BLaER1 (cell line): ENCODE measurements around the gene ANXA8L1.
"Not testable (repeated sequence)": the region's sequence is repeated elsewhere in the genome, so short reads cannot be mapped to it uniquely, and the experiment has no call there.

ENCODE experiments used
- H3K27ac ChIP-seq: shearing (Covaris generic); formaldehyde crosslinking; 2 replicates; pipeline ENCODE4 v1.8.1; 2022
- H3K27me3 ChIP-seq: shearing (Covaris generic); formaldehyde crosslinking; 2 replicates; pipeline ENCODE4 v1.8.1; 2022
- H3K36me3 ChIP-seq: shearing (Covaris generic); formaldehyde crosslinking; 2 replicates; pipeline ENCODE4 v1.8.1; 2022
- H3K4me1 ChIP-seq: shearing (Covaris generic); formaldehyde crosslinking; 2 replicates; pipeline ENCODE4 v1.8.1; 2022
- H3K4me2 ChIP-seq: shearing (Covaris generic); formaldehyde crosslinking; 2 replicates; pipeline ENCODE4 v1.8.1; 2022
- H3K4me3 ChIP-seq: shearing (Covaris generic); formaldehyde crosslinking; 2 replicates; pipeline ENCODE4 v1.8.1; 2022
- H3K9ac ChIP-seq: shearing (Covaris generic); formaldehyde crosslinking; 2 replicates; pipeline ENCODE4 v1.8.1; 2022
- H3K9me3 ChIP-seq: shearing (Covaris generic); formaldehyde crosslinking; 2 replicates; pipeline ENCODE4 v1.8.1; 2022
- H4K20me1 ChIP-seq: shearing (Covaris generic); formaldehyde crosslinking; 2 replicates; pipeline ENCODE4 v1.8.1; 2022
- Cebpa-rat ChIP-seq: shearing (Covaris generic); IDR thresholded peaks from 2 replicates; pipeline ENCODE4 v1.8.1; 2022

ANXA8L1 gene, protein sequence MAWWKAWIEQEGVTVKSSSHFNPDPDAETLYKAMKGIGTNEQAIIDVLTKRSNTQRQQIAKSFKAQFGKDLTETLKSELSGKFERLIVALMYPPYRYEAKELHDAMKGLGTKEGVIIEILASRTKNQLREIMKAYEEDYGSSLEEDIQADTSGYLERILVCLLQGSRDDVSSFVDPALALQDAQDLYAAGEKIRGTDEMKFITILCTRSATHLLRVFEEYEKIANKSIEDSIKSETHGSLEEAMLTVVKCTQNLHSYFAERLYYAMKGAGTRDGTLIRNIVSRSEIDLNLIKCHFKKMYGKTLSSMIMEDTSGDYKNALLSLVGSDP

DNA sequence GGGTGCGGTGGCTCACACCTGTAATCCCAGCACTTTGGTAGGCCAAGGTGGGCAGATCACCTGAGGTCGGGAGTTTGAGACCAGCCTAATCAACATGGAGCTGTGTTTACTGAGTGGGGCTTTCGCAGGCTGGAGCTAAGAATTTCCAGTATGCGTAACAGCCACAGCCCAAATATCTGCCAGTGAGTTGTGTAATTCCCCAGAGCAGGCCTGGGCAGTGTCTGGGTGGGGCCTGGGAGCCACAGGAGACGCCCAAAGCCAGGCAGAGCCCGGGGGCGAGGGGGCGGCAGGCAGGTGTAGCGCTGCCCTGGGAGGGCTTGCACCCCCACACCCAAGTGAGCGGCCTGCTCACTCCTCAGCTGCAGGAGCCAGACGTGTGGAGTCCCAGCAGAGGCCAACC, at the start of gene ANXA8L1:
TSS of gene ANXA8L1 (plus strand) at position 371 of the 400 bp plus-strand sequence. CDS start 76 bp downstream, outside the sequence.
- H3K36me3 ChIP-seq, H4K20me1 ChIP-seq, H3K4me3 ChIP-seq, H3K4me1 ChIP-seq, H3K9ac ChIP-seq, H3K27me3 ChIP-seq, H3K9me3 ChIP-seq, H3K27ac ChIP-seq: not testable (repeated sequence)
- peak within 1 kb of the TSS; percentile 34 for H3K4me2 ChIP-seq

DNA sequence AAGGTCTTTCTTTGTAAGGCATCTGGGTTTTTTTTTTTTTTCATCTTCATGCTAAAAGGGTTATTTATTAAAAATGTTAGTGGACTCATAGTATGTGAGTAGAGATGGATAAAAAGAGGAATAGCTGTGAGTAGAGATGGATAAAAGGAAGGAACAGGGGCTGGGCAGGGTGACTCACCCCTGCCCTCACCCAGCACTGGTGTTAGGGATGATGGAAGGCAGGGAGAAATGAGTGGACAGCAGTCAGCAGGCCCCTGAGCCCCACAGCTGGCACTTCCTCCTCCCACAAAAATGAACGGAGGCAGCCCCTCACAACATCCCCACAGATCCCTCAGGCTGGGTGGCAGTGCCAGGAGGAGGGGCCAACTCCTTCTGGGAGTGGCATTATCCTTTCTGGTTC, 49.5 kb upstream of the ANXA8L1 start:
- Histone ChIP-seq H3K4me2 (no peak overlapping the region), H3K36me3 (no peaks in the 10 kb centered on the region), H4K20me1 (no peaks in the 10 kb centered on the region), H3K27me3 (no peaks in the 10 kb centered on the region), H3K9me3 (no peaks in the 10 kb centered on the region), H3K4me3 (no peak overlapping the region), H3K4me1 (no peaks in the 10 kb centered on the region), H3K9ac (no peak overlapping the region), H3K27ac (no peak overlapping the region)
- no peak for TF ChIP-seq Cebpa-rat

DNA sequence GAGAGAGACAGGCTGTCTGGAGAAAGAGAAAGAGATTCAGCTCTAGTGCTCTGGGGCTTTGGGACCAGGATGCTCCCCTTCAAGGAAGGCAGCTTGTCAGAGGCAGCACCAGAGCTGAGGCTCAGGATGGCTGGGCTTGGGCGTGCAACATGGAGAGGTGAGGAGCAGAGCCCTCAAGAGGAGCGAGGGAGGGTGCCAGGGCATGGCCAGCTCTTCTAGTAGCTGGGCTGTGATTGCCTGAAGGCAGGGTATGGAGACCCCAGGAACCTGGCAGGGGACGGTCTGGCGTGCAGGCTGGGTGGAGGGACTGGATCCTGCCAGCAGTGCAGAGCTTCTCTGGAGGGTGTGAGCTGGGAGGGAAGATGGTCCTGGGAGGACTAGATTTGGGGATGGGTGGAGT, 48.6 kb upstream of the ANXA8L1 start:
- Histone ChIP-seq H4K20me1 (no peaks in the 10 kb centered on the region), H3K4me2 (no peak overlapping the region), H3K9ac (no peak overlapping the region), H3K4me3 (no peak overlapping the region), H3K36me3 (no peaks in the 10 kb centered on the region), H3K27ac (no peak overlapping the region), H3K9me3 (no peaks in the 10 kb centered on the region), H3K4me1 (no peaks in the 10 kb centered on the region), H3K27me3 (no peaks in the 10 kb centered on the region)
- TF ChIP-seq Cebpa-rat = no peak

DNA sequence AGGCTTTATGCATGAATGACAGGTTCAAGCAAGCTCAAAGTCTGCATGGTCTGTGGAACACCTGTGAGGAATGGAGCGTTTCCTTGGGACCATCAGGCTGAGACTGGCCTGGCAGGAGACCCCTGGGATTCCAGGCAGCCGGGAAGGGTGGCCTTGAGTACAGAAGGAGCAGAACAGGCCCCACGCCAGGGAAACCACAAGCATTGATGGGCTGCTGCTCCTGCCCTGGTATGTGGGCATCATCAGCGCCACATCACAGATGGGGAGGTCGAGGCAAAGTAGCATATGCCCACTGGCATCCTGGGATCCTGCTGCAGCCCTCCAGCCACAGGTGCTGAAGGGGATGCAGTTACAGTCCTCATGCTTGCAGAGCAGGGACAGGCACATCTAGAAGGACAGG, 47.9 kb upstream of the ANXA8L1 start:
- Histone ChIP-seq H4K20me1 (no peaks in the 10 kb centered on the region), H3K4me2 (no peak overlapping the region), H3K9me3 (no peaks in the 10 kb centered on the region), H3K27ac (no peak overlapping the region), H3K4me1 (no peaks in the 10 kb centered on the region), H3K36me3 (no peaks in the 10 kb centered on the region), H3K9ac (no peak overlapping the region), H3K4me3 (no peak overlapping the region), H3K27me3 (no peaks in the 10 kb centered on the region)
- TF ChIP-seq Cebpa-rat = no peak

DNA sequence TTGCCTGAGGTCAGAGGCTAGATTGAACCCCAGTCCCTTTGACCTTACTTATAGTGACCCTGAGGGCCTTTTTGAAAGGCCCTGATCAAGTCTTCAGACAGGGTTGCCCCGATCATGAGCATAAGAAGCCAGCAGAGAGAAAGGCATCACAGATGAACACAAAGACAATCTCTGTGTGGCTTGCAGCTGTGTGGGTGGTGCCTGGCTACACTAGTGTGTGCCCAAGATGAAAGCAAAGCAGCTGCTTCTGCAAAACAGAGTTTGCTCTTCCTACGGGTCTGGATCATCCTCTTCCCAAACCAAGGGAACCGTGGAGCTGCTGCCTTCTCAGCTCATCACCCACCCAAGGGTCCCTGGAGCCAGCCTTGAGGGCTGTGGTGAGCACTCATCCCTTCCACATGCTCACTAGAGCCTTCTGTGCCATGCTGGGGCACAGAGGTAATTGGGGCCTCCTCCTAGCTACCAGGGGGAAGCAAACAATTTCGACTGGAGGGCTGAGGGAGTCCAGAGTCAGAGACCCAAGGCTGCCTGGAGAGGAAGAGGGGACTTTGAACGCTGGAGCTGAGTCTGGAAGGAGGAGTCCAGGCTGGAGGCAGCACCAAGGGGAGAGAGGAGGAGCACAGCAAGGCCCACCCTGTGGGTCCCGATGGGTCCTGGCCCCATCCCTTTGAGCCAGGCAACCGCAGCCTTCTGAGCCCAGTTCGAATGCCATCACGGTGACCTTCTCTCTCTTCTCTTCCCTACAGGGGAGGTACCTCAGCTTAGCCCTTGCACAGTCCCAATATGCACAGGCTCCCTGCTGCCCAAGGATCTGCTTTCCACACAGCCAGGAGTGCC, 46.5 kb upstream of the ANXA8L1 start:
- Histone ChIP-seq H3K27ac (no peak overlapping the region), H3K4me3 (no peak overlapping the region), H3K9me3 (no peaks in the 10 kb centered on the region)

DNA sequence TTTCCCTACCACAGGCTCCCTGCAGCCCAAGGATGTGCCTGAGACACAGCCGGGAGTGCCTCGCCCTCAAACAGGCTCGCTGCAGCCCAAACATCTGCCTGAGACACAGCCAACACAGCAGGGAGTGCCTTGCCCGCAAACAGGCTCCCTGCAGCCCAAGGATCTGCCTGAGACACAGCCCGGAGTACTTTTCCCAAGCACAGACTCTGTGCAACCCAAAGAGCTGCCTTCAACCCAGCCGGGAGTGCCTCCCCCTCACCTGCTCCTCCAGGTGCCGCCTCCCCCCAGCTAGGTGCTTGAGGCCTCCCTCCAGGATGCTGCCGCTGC, 45.9 kb upstream of the ANXA8L1 start:
- Histone ChIP-seq H3K4me2 (no peak overlapping the region), H3K27me3 (no peaks in the 10 kb centered on the region), H3K4me3 (no peak overlapping the region), H4K20me1 (no peaks in the 10 kb centered on the region), H3K4me1 (no peaks in the 10 kb centered on the region), H3K27ac (no peak overlapping the region), H3K9ac (no peak overlapping the region), H3K9me3 (no peaks in the 10 kb centered on the region), H3K36me3 (no peaks in the 10 kb centered on the region)
- TF ChIP-seq Cebpa-rat = no peak

More for the DNA sequence above, 46.5 kb upstream of the ANXA8L1 start:
- H3K4me2 ChIP-seq = no peak overlapping the region
- H3K9ac ChIP-seq = no peak overlapping the region
- H3K36me3 ChIP-seq = no peaks in the 10 kb centered on the region
- TF ChIP-seq Cebpa-rat = no peak
- no peaks in the 10 kb centered on the region for H3K4me1 ChIP-seq
- H4K20me1 ChIP-seq = no peaks in the 10 kb centered on the region
- H3K27me3 ChIP-seq = no peaks in the 10 kb centered on the region

DNA sequence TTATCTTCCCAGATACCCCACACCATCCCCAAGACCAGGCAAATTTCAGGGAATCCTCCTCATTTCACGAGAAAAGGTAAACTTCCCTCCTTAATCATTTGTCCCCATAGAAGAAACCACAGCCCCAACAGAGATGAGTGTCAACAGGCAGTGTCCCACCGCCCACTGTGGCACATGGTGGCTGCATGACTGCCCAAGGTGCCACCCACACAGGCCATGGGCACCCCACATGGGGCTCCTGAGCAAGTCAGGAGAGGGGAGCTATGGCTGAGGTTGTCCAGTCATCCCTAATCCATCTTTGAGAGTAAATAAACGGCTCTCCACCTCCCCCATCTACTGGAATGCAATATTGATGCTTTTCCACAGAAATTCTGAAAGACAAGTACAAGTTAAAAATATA, 44.7 kb upstream of the ANXA8L1 start:
- no peaks in the 10 kb centered on the region for H3K36me3 ChIP-seq
- no peaks in the 10 kb centered on the region for H3K4me1 ChIP-seq
- H3K27me3 ChIP-seq = no peaks in the 10 kb centered on the region
- H3K4me2 ChIP-seq = no peak overlapping the region
- no peak overlapping the region for H3K4me3 ChIP-seq
- H3K9ac ChIP-seq = no peak overlapping the region
- TF ChIP-seq Cebpa-rat = no peak
- H4K20me1 ChIP-seq = no peaks in the 10 kb centered on the region
- H3K9me3 ChIP-seq = no peaks in the 10 kb centered on the region
- no peak overlapping the region for H3K27ac ChIP-seq

DNA sequence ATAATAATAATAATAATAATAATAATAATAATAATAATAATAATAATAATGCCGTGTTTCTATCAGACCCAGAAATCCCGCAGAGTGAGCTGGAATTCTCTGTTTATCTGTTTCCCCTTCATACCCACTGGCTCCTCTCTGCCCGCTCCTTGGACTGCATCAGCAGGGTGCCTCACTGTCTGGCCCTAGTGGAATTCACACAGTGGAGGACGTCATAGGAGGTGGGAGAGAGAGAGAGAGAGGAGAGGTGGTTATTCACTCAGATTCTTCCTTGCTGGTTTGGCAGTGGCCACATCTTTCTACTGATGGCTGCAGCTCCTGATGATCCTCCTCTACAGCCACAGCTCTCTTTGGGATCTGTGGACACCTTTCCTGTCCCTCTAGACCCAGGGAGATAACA, 10.1 kb upstream of the ANXA8L1 start:
- H4K20me1 ChIP-seq, H3K9me3 ChIP-seq, H3K27ac ChIP-seq, H3K9ac ChIP-seq, H3K27me3 ChIP-seq, H3K4me1 ChIP-seq, H3K4me3 ChIP-seq, H3K4me2 ChIP-seq, H3K36me3 ChIP-seq: not testable (repeated sequence)

DNA sequence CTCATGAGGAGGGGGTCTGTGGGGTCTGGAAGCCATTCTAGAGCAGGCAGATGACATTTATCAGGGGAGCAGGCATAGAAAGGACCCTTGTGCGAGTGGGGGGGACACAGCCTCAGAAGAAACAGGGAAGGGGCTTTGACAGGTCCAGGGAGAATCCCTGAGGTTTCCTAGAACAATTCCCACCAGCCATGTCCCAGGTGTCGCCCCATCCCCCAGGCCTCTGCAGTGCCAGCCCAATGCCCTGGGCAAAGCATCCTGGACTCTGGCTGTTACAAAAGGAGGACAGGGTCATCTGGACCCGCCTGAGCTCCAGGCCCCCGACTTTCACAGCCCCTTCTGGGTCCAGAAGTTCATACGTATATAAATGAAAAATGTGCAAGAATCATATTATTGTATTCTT, 8.4 kb upstream of the ANXA8L1 start:
- H3K36me3 ChIP-seq, H3K9me3 ChIP-seq, H3K4me2 ChIP-seq, H3K27me3 ChIP-seq, H3K9ac ChIP-seq, H3K27ac ChIP-seq, H3K4me1 ChIP-seq, H4K20me1 ChIP-seq, H3K4me3 ChIP-seq: not testable (repeated sequence)

DNA sequence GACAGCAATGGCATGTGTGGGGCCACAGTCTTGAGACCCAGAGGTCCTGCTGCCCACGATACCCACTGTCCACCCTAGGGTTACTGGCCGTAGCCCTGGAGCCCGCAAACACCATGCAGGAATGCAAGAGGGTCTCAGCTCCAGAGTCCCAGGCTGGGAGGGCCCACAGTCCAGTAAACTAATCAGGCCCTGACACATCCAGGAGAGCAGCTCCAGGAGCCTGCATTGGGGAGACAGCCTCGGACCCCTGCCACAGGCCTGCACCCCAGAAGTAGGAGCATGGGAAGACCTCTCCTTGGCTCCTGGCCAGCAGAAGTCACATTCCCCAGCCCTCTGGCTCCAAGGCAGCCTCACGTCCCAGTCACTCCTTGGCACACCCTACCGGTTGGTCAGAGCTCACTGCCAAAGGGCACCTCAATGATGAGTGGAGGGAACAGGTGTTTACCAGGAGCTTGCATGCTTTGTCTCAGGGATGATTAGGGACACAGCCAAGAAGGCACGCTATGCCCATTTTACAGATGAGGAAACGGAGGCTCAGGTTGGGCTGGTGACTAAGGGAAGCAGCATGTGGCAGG, 7.8 kb upstream of the ANXA8L1 start:
- H3K27ac ChIP-seq, H3K4me3 ChIP-seq, H3K36me3 ChIP-seq, H3K4me1 ChIP-seq, H3K27me3 ChIP-seq, H3K9me3 ChIP-seq, H4K20me1 ChIP-seq, H3K4me2 ChIP-seq, H3K9ac ChIP-seq: not testable (repeated sequence)

DNA sequence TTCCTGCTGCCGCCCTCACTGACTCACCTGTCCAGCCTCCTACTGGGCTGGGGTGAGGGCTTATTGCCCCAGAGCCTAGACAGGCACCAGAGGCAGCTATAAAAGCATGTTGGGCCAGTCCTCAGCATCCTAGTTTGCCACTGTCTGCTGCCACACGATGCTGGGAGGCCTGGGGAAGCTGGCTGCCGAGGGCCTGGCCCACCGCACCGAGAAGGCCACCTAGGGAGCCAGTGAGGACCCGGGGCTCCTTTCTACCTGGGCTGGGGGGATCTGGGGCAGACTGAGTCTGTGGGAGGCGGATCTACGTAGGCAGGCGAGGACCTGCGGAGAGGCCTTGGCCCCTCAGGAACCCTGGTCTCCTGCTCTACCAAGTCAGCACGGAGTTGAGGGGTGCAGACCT, 6.6 kb upstream of the ANXA8L1 start:
- not testable (repeated sequence) for H3K4me2 ChIP-seq, H3K36me3 ChIP-seq, H3K9me3 ChIP-seq, H4K20me1 ChIP-seq, H3K4me3 ChIP-seq, H3K27me3 ChIP-seq, H3K9ac ChIP-seq, H3K4me1 ChIP-seq, H3K27ac ChIP-seq

DNA sequence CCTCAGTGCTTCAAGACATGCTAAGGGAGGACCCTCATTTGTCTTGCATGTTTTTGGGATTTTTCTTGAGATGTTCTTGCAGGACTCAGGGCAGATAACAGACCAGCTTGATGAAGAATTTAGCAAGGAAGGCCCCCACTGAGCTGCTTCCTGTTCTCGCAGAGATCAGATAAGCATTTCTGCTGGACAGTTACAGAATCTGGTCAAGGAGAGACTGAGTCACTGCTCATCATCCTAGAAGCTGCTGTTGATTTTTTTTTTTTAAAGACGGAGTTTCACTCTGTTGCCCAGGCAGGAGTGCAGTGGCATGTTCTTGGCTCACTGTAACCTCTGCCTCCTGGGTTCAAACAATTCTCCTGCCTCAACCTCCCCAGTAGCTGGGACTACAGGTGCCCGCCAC, 1.2 kb upstream of the ANXA8L1 start:
- not testable (repeated sequence) for H3K27ac ChIP-seq, H4K20me1 ChIP-seq, H3K9me3 ChIP-seq, H3K4me2 ChIP-seq, H3K27me3 ChIP-seq, H3K4me3 ChIP-seq, H3K36me3 ChIP-seq, H3K4me1 ChIP-seq, H3K9ac ChIP-seq

DNA sequence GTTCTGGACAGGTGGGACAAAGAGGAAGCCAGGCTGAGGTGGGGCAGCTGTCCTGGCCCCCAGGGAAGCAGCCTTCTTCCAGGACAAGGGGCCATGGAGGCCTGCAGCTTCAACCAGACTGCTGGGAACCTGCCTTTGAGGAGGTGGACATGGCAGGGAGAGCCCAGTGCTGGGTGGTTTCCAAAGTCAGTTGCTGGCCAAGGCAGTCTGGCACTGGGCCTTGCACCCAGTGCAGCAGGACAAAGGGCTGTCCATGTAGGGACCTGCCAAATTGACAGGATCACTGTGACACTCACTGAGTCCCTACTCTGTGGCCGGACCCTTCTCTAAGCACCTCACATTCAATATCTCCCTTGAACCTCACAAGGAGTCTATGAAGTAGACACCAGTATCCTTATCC, 1.4 kb downstream of the ANXA8L1 start:
- not testable (repeated sequence) for H3K4me1 ChIP-seq, H3K9me3 ChIP-seq, H3K36me3 ChIP-seq, H3K4me3 ChIP-seq, H3K9ac ChIP-seq, H4K20me1 ChIP-seq, H3K4me2 ChIP-seq, H3K27me3 ChIP-seq, H3K27ac ChIP-seq

DNA sequence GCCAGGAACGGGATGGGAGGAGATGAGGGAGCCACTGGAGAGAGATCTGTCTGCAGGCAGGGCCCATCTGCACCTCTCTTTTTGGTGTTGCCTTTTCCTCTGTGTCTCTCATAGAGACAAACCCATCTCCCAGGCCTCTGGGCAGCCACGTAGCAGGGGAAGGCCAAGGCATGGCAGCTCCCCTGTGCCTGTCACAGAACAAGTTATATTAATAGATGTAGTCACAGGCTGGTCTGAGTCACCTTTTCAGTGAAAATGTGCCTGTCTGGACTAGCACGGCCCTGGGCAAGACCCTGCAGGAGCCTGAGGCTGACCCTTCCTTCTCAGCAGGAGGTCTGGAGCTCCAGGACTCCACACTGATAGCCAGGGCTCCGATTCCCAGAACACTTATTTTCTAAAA, 2.1 kb downstream of the ANXA8L1 start:
- not testable (repeated sequence) for H3K36me3 ChIP-seq, H3K27ac ChIP-seq

More for the DNA sequence above, 2.1 kb downstream of the ANXA8L1 start:
- not testable (repeated sequence) for H4K20me1 ChIP-seq, H3K9me3 ChIP-seq, H3K4me2 ChIP-seq, H3K4me1 ChIP-seq, H3K9ac ChIP-seq, H3K27me3 ChIP-seq, H3K4me3 ChIP-seq
